Measurements from ENCODE around the gene NEIL3.

NEIL3 gene

DNA sequence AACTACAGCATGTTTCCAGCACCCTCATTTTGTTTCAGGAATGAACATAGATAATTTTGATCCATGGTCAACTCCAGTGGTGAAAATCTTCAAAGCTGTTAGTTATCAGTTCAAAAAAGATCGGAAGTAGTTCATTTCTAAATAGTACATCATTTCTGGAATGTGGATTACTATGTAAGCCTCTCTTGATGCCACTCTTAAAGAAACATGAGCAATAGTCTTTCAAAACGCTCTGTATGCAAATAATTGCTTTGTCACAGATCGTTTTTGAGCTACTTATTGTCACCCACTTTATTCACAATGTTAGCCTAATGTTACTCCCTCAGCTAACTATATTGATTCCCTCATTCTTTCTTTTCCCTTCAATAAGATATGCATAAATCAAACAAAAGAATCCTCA, 65.7 kb downstream of the NEIL3 start:
- DNase-seq, result no peak

GRCh38 chr4:177376024-177376423, 66.3 kb downstream of the NEIL3 start:
- no peak for DNase-seq

DNA sequence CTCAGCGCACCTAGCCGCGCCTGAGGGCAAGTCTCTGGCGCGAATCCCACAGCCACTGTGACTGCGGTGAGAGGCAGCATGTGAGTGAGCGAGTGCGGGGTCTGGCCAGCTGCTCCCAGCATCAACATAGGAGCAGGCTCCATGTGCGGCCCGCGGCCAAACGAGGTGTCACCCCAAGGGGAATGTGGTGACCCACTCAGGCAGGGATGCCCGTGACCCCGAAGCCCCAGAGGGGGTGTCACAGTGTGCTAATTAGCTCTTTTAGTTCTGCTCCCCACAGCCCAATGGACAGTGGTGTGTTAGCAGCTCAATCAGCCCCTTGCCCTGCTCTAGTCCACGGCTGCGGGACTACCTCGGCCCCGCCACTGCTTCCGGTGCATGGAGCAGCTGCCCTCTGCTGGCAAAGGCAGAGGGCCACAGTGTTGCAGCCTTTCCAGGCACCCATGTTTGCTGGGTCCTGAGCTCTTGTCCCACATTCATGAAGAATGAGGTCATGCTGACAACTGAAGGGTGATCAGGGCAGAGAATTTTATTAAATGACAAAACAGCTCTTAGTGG, 71.1 kb downstream of the NEIL3 start:
- DNase-seq, result no peak

GRCh38 chr4:177381762-177382310, 72.2 kb downstream of the NEIL3 start:
- DNase-seq, result no peak

DNA sequence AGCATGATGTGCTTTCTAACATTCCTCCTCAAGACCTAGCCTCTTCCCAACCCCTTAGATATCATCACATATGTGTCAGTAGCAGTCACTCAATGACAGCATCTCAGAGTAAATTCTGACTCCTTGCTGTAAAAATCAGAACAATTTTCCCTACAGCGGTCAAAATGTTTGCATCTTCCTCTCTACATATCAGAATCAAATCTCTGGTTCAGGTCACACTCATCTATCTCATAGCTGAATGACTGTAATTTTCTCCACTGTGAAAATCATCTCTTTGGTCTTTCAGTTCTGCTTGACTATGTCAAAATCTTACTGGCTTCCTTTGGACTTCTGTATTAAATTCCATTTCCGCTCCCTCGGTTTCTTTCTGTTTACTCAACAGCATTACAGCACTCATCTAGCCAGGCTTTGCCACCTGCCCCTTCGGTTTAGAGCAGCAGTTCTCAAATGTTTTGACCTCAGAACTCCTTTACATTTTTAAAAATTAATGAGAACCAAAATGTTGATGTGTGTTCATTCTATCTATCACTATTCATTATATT, 75.3 kb downstream of the NEIL3 start:
- no peak for DNase-seq

DNA sequence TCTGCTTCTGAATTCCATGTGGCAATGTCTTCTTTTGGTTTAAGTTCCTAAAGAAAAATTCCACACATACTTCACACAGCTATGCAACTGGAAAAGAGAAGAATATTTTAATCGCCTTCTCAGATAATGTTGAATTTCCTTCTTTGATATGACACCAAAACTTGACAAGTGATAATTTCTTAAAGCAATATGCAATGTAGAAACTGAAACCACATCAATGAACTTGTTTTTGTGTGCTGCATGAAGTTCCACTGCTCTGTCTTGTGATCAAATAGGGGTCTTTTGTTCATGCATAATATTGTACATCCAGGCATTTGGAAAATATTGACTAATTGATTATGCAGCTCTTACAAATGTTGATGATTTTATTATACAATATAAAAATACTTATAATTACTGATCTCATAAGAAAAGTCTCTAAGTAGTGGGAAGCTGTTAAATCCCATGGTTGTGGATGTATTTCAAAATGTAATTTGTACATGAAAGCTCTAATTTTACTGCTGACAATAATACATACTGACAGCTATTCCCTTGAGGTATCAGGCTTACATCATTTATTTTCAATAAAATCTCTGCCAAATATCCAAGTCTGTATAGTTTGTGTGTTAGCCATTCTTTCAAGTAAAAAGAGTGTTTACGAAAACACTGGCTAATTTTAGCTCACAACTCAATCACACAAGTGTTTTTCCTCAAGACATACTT, 76.1 kb downstream of the NEIL3 start:
- DNase-seq, result no peak

- DNase-seq, result no peak
Observed at GRCh38 chr4:177386278-177386815, 76.7 kb downstream of the NEIL3 start.

GRCh38 chr4:177391287-177391686, 81.6 kb downstream of the NEIL3 start:
- DNase-seq, result no peak

DNA sequence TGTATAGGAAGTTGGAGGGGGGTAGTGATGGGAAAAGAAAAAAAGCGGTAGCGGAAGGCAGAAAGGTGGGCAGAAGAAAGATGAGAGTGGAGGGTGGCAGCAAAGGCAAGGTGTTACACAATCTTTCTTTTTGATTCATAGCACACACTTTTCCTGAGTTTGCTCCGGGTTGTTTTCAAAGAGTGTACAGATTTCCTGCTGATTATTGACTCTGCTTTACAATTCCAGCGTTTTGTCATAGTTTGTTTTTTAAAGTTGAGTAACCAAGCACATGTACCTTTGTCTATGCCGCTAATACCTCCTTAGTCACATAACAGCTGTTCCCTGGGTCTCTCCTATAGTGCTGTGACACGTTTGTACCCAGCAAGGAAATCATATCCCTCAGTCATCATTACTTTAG, 82.3 kb downstream of the NEIL3 start:
- no peak for DNase-seq

DNA sequence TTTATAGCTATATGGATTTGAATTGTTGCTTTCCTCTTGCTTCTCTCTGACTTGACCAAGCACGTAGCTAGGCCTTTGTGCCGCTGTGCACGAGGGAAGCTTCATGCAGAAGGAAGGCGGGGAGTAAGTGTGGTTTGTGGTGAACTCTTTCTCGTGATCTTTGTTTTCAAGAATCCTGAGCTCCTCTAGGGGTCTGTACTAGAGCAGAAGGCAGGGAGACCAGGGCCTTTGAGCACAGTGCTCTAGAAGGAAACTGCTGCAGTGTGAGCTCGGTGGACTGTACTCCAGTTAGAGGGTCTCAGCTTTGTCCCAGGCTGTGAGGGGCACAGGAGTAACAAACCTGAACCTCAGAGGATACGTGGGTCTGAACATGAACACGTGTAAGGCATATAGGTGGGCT, 83.6 kb downstream of the NEIL3 start:
- no peak for DNase-seq

GRCh38 chr4:177396352-177396751, 86.7 kb downstream of the NEIL3 start:
- DNase-seq, result no peak

GRCh38 chr4:177400030-177400429, 90.4 kb downstream of the NEIL3 start:
- DNase-seq, result no peak

- no peak for DNase-seq
Observed at GRCh38 chr4:177401658-177402273, 92.1 kb downstream of the NEIL3 start.

GRCh38 chr4:177403746-177404145, 94.1 kb downstream of the NEIL3 start:
- DNase-seq, result no peak

GRCh38 chr4:177404342-177404741, 94.7 kb downstream of the NEIL3 start:
- DNase-seq, result no peak

DNA sequence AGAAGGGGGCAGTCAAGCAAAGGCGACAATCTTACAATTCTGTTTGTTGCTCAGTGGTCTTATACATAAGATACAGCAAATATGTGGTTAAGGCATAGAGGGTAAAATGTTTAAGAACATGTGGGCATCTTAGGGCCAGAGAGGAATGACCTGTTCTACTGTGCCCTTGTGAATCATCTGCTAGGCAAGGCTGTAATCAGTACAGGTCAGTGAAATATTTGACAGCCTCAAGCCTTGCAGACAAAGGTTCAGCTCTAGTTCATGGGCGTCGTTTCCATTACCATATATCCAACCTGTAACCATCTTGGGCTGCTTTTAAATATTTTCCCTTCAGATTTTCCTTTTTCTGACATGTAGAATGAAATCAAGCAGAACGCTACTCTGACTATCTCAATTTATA, 95.3 kb downstream of the NEIL3 start:
- no peak for DNase-seq

- no peak for DNase-seq
Observed at GRCh38 chr4:177405508-177405907, 95.8 kb downstream of the NEIL3 start.

DNA sequence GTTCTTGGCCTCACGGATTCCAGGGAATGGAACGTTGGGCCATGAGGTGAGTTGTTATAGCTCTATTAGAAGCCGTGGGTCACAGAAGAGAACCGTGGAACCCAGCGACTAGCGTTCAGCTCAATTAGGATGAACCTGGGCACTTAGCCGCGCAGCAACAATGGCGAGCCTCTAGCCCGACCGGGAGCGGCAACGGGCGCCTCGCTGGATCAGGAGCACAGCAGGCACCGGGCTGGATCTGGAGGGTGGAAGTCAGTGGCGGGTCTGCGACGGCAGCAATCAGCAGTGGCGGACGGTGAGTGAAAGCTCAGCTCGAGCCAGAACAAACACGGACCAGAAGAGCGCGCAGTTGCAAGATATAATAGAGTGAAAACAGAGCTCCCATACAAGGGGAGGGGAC, 98.3 kb downstream of the NEIL3 start:
- DNase-seq, result no peak

DNA sequence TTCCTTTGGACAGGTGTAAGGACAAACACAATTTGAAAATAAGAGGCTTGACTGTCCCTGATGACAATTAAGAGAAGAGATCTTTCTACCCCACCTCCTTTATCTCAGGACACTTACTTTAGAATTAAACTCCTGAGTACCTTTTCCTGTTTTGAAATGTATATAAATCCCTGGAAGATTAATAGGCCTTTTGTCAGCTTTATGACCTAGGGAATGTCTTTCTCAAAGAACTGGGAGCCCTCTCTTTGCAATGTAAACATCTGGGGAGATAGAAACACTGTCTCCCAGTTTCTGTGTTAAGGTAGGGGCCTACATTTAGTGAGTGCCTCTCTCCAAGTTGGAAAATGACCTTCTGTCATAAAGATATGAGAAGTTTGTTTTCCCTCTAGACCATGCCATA, 100.9 kb downstream of the NEIL3 start:
- DNase-seq, result no peak

GRCh38 chr4:177411996-177412395, 102.3 kb downstream of the NEIL3 start:
- no peak for DNase-seq

All from activated effector memory CD4-positive, alpha-beta T cell treated with anti-CD3 and anti-CD28 coated beads, Interleukin-2, amount 50 U/mL, for 16 hours (primary cell).